ENCODE results near the gene CCSER2.

The CCSER2 gene

DNA sequence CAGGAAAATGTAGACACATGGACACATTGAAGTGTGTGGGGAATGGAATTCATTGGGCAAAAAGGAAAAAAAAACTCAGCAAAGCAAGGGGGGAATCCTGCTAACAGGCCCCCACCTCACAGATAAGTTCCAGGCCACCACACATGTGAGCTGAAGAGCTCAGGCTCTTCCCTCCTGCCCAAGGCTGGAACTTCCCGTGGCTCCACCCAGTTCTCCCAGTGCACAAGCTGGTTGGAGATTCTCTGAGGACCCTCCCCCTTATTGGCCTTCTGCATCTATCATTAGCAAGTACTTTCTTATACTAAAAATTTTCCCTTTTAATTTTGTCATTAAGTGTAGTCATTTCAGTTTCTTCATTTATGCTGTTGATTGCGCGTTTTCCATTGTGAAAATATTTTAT, 190.8 kb downstream of the CCSER2 start:
- TF ChIP-seq, protein P1, sequence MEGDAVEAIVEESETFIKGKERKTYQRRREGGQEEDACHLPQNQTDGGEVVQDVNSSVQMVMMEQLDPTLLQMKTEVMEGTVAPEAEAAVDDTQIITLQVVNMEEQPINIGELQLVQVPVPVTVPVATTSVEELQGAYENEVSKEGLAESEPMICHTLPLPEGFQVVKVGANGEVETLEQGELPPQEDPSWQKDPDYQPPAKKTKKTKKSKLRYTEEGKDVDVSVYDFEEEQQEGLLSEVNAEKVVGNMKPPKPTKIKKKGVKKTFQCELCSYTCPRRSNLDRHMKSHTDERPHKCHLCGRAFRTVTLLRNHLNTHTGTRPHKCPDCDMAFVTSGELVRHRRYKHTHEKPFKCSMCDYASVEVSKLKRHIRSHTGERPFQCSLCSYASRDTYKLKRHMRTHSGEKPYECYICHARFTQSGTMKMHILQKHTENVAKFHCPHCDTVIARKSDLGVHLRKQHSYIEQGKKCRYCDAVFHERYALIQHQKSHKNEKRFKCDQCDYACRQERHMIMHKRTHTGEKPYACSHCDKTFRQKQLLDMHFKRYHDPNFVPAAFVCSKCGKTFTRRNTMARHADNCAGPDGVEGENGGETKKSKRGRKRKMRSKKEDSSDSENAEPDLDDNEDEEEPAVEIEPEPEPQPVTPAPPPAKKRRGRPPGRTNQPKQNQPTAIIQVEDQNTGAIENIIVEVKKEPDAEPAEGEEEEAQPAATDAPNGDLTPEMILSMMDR (IDR thresholded peaks at IDR 0.05; ENCODE audit: low read depth, low read length, missing control alignments), result no peak
- no peak overlapping the region for H3K4me3 ChIP-seq (replicated peaks; ENCODE audit: low read depth, low read length)
- DNase-seq (ENCODE audit: extremely low read depth, low read depth), result no peak

DNA sequence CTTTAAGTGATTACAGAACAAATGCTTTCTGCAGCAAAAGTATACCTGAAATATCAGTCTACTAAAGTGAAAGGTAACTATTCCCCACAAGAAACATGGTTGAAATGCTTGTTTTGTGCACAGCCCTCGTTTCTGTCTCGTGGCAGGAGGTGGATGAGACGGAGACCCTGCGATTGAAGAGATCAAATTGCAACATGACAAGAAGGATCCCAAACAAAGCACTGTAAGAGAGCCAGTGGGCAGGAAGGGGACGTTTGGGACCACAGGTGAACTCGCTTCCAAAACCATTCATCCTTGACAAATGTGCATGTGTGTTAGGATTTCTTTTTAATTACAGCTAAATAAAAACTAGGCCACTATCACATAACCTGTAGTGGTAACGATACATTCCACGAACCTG, 192.6 kb downstream of the CCSER2 start:
- no peak for DNase-seq (ENCODE audit: extremely low read depth, low read depth)
- TF ChIP-seq, protein P1 (IDR thresholded peaks at IDR 0.05; ENCODE audit: low read depth, low read length, missing control alignments), result no peak
- no peak overlapping the region for H3K4me3 ChIP-seq (replicated peaks; ENCODE audit: low read depth, low read length)

DNA sequence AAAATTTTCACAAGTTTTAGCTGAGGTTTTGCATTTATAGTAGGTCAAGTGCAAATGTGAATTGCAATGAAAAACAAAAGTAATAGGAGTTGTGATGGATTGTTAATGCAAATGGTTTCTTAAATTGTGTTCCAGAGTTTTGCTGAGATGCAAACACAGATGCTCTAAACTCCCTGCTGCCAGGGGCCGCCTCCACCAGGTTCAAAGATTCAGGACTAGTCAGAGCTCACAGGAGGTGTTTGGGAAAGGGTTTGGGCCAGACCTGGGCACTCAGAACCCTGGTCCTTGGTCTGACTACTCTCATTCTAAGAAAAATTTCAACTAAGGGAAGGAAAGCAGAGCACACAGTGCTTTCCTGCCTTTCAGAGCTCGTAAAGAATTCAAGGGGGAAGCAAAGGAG, 193.1 kb downstream of the CCSER2 start:
- DNase-seq (ENCODE audit: extremely low read depth, low read depth), result no peak
- no peak overlapping the region for H3K4me3 ChIP-seq (replicated peaks; ENCODE audit: low read depth, low read length)
- TF ChIP-seq, protein P1 (IDR thresholded peaks at IDR 0.05; ENCODE audit: low read depth, low read length, missing control alignments), result no peak

DNA sequence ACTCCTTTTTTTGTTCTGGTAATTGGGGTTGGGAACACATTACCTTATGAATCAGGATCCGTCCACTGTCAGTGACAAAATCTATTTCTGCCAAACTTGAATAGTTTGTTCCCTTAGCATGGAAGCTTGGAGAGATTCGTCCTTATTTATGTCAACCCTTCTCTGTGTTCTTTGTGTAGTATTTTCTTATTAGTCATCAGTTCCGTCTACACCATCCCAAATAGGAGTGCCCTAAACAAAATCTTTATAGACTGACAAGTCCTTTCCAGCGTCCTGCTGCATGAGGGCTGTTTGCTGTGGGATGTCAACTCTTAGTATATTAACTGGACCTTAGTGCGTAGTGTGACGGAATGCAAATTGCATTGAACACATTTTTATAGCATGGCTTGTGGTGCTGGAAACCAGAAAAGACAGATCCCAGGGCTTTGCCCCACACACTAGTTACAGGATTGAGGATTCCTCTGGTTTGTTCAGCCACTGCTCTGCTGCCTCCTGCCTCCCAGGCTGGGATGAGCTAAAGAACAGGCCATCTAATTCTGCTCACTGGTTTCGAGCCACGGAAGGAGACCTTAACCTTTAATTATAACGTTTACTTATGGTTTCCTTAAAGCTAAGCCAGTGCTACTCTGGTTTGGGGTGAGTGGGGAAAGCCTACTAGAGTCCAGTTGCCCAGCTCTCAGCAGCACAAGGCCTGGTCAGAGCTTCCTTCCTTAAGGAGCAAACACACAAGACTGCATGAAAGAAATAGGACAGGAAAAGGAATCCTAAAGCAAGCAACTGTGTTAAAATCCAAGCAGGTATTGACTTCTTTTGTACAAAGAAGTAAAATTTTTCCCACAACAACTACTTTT, 194.4 kb downstream of the CCSER2 start:
- H3K4me3 ChIP-seq (replicated peaks; ENCODE audit: low read depth, low read length), result no peak overlapping the region
- TF ChIP-seq, protein P1 (IDR thresholded peaks at IDR 0.05; ENCODE audit: low read depth, low read length, missing control alignments), result no peak
- DNase-seq (ENCODE audit: extremely low read depth, low read depth), result no peak

DNA sequence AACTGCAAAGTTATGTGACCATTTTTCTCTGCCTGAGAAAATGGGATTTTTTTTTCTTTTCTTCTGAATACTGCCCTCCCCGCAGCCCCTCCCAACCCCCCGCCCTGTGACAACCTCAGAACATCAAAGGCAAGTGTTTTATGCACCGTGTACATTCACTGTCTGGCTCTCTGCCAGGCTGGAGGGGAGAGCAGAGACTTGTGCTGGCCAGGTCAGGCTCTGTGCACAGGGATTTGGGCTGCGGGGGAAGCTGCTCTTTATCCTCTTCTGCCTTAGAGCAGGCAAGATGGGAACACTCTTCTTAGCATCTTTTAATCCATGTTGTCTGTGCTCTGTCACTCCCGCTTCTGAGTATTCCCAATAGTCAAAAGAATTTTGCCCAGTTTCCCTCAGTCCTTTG, 195.1 kb downstream of the CCSER2 start:
- H3K4me3 ChIP-seq (replicated peaks; ENCODE audit: low read depth, low read length), result no peak overlapping the region
- DNase-seq (ENCODE audit: extremely low read depth, low read depth), result no peak
- TF ChIP-seq, protein P1 (IDR thresholded peaks at IDR 0.05; ENCODE audit: low read depth, low read length, missing control alignments), result no peak

DNA sequence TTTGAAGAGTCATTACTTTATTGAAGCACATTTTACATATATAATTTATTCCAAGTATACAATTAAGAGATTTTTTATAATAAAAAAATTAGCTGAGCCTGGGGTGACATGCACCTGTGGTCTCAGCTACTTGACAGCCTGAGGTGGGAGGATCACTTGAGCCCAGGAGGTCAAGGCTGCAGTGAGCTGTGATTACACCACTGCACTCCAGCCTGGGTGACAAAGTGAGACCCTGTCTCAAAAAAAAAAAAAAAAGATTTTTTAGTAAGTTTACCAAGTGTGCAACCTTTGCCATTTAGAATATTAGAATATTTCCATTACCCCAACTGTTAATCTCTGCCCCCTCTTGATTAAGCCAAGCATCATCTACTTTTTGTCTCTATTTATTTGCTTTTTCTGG, 196.0 kb downstream of the CCSER2 start:
- no peak for DNase-seq (ENCODE audit: extremely low read depth, low read depth)
- TF ChIP-seq, protein P1 (IDR thresholded peaks at IDR 0.05; ENCODE audit: low read depth, low read length, missing control alignments), result no peak
- no peak overlapping the region for H3K4me3 ChIP-seq (replicated peaks; ENCODE audit: low read depth, low read length)

Measured in HFF-Myc (cell line).